Fibroblast of mammary gland (primary cell): Measurements from ENCODE around the gene SBF2.
"Not testable (repeated sequence)": the region's sequence is repeated elsewhere in the genome, so short reads cannot be mapped to it uniquely, and the experiment has no call there.

Experiments
- DNase-seq: peaks from one replicate; pipeline ENCODE4 v3.0.0-alpha.2; 2010; ENCODE audit warnings: low read depth
- H3K4me3 ChIP-seq: 2 replicates; pipeline ENCODE4 v1.5.1; 2011; ENCODE audit warnings: low read depth, mild to moderate bottlenecking, low read length, moderate library complexity; ENCODE audit not compliant: control insufficient read depth
- TF ChIP-seq, protein P1 (sequence below): conservative IDR thresholded peaks from 2 replicates; pipeline ENCODE4 v1.5.1; 2011; ENCODE audit warnings: low read depth, low read length, inconsistent platforms; ENCODE audit not compliant: control insufficient read depth, insufficient read depth

The SBF2 gene

DNA sequence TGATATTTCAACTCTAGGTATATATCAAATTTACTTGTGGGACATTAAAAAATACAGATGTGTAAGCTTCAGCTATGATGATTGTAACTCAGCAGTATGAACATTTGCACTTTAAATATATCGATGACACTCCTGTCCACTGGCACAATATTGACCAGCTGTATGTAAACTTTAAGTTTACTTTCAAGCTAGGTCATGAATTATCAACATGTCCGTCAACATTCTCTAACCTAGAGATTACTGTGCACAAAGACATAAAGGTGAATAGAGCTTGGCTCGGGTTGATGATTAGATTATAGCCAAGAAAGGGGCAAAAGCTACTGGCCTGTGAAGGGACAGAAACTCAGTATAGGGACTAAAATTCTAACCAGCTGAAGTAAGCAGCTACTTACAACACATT lies 343.6 kb downstream of the SBF2 start:
- TF ChIP-seq, protein P1, sequence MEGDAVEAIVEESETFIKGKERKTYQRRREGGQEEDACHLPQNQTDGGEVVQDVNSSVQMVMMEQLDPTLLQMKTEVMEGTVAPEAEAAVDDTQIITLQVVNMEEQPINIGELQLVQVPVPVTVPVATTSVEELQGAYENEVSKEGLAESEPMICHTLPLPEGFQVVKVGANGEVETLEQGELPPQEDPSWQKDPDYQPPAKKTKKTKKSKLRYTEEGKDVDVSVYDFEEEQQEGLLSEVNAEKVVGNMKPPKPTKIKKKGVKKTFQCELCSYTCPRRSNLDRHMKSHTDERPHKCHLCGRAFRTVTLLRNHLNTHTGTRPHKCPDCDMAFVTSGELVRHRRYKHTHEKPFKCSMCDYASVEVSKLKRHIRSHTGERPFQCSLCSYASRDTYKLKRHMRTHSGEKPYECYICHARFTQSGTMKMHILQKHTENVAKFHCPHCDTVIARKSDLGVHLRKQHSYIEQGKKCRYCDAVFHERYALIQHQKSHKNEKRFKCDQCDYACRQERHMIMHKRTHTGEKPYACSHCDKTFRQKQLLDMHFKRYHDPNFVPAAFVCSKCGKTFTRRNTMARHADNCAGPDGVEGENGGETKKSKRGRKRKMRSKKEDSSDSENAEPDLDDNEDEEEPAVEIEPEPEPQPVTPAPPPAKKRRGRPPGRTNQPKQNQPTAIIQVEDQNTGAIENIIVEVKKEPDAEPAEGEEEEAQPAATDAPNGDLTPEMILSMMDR = no peak
- no peak for DNase-seq
- no peak overlapping the region for H3K4me3 ChIP-seq

DNA sequence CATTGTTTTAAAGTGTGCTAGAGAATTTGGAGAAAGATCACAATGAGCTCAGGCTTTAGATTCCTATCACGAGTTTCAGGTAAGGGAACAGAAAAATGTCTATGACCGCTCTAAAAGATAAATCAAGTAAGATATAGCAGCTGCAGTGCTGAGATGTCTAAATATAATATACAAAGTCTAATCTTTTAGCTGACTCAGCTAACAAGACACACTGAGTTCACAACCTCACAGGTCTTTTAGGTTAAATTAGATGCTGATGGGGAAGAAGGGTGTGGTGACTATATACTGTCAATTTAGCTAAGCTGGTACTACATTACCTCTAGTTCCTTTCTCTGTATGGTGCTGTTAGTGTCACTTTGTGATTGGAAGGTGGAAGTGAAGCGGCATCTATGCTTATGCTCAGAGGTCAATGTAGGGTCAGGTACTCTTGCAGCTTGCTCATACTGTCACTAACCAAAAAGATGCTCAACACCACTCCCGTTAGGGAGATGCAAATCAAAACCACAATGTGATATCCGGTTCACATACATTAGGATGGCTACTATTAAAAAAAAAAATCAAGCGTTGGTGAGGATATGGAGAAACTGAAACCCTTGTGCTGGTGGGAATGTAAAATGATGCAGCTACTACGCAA lies 346.7 kb downstream of the SBF2 start:
- DNase-seq = no peak
- H3K4me3 ChIP-seq = no peak overlapping the region
- TF ChIP-seq, protein P1 = no peak

DNA sequence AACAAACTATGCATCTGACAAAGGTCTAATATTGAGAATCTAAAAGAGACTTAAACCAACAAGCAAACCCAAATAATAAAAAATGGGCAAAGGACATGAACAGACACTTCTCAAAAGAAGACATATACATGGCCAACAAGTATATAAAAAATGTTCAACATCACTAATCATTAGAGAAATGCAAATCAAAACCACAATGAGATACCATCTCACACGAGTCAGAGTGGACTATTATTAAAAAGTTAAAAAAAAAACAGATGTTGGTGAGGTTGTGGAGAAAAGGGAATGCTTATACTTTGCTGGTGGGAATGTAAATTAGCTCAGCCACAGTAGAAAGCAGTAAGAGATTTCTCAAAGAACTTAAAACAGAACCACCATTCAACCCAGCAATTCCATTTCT lies 348.3 kb downstream of the SBF2 start:
- peak; percentile 38 for DNase-seq

DNA sequence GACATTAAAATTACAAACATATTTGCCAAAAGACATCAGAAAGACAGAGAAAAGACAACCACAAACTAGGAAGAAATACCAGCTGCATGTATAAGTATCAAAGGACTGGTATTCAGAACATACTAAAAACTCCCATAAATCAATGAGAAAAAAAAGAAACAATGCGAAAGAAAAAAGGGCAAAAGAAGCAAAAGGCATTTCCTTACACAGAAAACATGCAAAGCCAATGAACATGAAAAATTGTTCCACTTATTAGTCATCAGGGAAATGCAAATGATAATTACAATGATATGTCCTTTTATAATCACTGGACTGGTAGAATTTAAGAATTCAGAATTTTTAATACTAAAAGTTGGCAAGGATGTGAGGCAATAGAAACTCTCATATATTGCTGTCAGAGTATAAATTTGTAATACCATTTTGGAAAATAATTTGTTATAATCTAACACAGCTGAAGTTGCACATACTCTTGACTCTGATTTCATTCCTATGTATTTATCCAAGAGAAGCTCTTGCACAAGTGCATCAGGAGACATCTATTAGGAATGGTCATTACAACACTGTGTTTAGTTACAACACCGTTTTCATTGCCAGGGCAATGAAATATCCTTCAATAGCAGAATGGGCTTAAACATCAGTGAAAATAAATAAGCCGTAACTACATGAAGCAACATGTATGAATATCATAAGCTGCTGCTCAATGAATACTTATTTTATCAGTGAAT lies 350.5 kb downstream of the SBF2 start:
- peak; percentile 97 for DNase-seq
- TF ChIP-seq, protein P1 = no peak
- no peak overlapping the region for H3K4me3 ChIP-seq

More for the DNA sequence above, 348.3 kb downstream of the SBF2 start:
- not testable (repeated sequence) for H3K4me3 ChIP-seq

DNA sequence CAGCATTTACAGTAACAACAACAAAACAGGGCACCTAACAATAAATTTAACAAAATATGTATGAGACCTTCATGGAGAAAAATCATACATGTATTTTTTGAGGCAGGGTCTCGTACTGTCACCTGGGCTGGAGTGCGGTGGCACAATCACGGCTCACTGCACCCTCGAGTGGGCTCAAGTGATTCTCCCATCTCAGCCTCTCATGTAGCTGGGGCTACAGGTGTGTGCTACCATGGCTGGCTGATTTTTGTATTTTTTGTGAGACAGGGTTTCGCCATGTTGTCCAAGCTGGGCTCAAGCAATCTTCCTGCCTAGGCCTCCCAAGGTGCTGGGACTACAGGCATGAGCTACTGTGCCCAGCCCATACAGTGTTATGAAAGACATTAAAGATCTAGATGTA lies 352.0 kb downstream of the SBF2 start:
- TF ChIP-seq, protein P1 = no peak
- no peak overlapping the region for H3K4me3 ChIP-seq
- DNase-seq = no peak

DNA sequence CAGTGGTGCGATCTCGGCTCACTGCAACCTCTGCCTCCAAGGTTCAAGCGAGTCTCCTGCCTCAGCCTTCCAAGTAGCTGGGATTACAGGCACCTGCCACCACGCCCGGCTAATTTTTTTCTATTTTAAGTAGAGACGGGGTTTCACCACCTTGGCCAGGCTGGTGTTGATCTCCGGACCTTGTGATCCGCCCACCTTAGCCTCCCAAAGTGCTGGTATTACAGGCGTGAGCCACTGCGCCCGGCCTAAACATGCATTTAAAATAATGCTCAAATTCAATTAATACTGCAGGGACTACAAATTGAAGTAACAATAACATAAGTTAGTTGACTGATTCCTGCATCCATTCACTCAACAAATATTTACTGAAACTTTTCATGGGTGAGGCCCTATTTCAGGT lies 354.9 kb downstream of the SBF2 start:
- DNase-seq, H3K4me3 ChIP-seq: not testable (repeated sequence)

DNA sequence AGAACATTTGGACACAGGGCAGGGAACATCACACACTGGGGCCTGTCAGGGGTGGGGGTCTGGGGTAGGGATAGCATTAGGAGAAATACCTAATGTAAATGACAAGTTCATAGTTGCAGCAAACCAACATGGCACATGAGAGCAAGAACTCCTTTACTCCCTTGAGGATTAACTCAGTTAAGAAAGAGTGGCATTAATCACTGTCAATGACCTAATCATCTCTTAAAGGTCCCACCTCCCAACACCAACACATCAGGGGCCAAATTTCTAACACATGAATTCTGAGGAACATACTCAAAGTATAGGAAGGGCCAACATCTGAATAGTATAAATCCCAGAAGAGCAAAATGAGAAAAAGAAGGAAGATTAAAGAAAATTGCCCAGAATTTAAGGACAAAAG lies 357.3 kb downstream of the SBF2 start:
- peak; percentile 53 for DNase-seq
- TF ChIP-seq, protein P1 = no peak
- no peak overlapping the region for H3K4me3 ChIP-seq

DNA sequence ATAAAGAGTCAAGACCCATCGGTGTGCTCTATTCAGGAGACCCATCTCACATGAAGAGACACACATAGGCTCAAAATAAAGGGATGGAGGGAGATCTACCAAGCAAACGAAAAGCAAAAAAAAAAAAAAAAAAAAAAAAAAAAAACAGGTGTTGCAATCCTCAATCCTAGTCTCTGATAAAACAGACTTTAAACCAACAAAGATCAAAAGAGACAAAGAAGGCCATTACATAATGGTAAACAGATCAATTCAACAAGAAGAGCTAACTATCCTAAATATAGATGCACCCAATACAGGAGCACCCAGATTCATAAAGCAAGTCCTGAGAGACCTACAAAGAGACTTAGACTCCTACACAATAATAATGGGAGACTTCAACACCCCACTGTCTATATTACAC lies 361.2 kb downstream of the SBF2 start:
- not testable (repeated sequence) for DNase-seq, H3K4me3 ChIP-seq

DNA sequence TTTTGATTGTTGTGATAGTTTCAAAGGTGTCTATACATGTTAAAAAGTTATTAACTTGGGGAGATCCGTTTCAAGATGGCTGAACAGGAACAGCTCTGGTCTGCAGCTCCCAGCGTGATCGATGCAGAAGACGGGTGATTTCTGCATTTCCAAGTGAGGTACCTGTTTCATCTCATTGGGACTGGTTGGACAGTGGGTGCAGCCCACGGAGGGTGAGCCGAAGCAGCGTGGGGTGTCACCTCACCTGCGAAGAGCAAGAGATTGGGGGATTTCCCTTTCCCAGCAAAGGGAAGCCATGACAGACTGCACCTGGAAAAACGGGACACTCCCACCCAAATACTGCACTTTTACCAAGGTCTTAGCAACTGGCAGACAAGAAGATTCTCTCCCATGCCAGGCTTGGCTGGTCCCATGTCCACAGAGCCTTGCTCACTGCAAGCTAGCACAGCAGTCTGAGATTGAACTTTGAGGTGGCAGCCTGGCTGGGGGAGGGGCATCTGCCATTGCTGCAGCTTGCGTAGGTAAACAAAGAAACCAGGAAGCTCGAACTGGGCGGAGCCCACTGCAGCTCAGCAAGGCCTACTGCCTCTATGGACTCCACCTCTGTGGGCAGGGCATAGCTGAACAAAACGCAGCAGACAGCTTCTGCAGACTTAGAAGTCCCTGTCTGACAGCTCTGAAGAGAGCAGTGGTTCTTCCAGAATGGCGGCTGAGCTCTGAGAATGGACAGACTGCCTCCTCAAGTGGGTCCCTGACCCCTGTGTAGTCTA lies 363.3 kb downstream of the SBF2 start:
- H3K4me3 ChIP-seq, DNase-seq: not testable (repeated sequence)
